ENCODE measurements around the gene TUBA1A.
"Not testable (repeated sequence)": the region's sequence is repeated elsewhere in the genome, so short reads cannot be mapped to it uniquely, and the experiment has no call there.

DNA sequence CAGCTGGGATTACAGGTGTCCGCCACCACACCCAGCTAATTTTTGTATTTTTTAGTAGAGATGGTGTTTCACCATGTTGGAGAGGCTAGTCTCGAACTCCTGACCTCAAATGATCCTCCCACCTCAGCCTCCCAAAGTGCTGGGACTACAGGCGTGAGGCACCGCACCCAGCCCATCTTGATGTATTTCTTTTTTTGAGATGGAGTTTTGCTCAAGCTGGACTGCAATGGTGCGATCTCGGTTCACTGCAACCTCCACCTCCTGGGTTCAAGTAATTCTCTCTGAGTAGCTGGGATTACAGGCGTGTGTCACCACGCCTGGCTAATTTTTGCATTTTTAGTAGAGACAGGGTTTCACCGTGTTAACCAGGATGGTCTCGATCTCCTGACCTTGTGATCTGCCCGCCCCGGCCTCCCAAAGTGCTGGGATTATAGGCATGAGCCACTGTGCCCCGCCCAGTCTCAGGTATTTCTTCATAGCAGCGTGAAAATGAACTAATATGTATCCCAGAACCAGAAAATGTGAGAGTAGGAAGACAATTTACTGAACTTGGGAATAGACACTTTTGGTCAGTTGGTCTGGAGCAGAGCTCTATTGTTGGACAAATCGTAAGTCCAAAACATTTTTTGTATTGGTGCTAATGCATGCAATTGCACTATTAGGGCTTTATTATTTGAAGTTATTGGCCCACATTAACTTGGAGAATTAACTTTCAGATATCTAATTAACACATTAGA is 5.5 kb downstream of the TUBA1A start:
- TF ChIP-seq, protein P1, sequence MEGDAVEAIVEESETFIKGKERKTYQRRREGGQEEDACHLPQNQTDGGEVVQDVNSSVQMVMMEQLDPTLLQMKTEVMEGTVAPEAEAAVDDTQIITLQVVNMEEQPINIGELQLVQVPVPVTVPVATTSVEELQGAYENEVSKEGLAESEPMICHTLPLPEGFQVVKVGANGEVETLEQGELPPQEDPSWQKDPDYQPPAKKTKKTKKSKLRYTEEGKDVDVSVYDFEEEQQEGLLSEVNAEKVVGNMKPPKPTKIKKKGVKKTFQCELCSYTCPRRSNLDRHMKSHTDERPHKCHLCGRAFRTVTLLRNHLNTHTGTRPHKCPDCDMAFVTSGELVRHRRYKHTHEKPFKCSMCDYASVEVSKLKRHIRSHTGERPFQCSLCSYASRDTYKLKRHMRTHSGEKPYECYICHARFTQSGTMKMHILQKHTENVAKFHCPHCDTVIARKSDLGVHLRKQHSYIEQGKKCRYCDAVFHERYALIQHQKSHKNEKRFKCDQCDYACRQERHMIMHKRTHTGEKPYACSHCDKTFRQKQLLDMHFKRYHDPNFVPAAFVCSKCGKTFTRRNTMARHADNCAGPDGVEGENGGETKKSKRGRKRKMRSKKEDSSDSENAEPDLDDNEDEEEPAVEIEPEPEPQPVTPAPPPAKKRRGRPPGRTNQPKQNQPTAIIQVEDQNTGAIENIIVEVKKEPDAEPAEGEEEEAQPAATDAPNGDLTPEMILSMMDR (IDR thresholded peaks at IDR 0.05): not testable (repeated sequence)
- TF ChIP-seq POLR2A, POLR2AphosphoS5, EP300 (IDR thresholded peaks at IDR 0.05): not testable (repeated sequence)
